Stimulated activated CD4-positive, alpha-beta T cell treated with anti-CD3 and anti-CD28 coated beads, Interleukin-2, amount 100 ng/mL, for 4 hours (primary cell): Measurements from ENCODE around the gene KRT15.
A peak's percentile ranks its signal among the peaks of the same experiment; 100 is the strongest.

Source experiments
- DNase-seq: peaks from one replicate; pipeline ENCODE4 v3.0.0-alpha.2; 2020; ENCODE audit warnings: low read depth

The KRT15 gene

DNA sequence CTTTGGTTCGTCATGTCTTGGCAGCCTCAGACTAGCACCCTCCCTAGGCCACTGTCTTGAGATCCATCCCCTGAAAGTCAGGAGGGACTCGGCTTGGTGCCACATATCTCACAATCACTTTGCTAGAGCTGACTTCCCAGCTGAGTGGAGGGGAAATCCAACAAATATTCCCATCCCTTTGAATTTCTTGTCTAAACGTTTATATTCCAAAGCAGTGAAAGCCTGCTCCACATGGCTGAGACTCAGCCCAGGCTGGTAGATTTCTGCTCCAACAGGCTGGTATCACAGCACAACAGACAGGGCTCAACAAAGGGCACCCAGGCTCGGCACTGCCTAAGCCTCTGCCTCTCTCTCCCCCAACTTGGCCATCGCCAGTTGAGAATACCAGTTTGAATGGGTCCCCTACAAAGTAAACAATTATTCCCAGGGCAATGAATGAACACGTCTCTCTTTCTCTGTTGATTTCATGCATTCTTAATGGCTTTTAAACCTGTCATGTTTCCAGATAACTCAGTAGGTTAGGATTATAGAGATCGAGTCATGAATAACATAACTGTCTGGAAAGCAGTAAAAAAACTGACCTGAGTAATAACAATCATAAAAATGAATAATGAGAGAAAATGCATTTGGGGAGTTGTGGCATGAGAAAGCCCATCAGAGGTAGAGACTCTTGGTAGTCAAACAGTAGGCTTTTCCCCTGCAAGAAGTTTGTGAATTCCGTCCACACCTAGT, 14.3 kb downstream of the KRT15 start:
- DNase-seq, result no peak

DNA sequence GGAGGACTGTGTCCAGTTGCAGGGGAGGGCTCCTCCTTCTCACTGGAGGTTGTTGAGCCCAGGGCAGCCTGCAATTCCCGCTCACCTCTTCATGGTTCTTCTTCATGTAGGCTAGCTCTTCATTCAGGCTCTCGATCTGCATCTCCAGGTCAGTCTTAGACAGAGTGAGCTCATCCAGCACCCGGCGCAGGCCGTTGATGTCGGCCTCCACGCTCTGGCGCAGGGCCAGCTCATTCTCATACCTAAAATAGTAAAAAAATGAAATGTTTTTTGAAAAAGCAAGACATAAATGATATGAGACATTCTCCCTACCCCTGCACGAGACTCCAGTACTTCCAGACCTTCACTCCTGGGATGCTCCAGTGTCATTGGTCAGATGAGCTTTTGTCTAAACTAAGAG, 15.5 kb downstream of the KRT15 start:
- DNase-seq, result no peak

DNA sequence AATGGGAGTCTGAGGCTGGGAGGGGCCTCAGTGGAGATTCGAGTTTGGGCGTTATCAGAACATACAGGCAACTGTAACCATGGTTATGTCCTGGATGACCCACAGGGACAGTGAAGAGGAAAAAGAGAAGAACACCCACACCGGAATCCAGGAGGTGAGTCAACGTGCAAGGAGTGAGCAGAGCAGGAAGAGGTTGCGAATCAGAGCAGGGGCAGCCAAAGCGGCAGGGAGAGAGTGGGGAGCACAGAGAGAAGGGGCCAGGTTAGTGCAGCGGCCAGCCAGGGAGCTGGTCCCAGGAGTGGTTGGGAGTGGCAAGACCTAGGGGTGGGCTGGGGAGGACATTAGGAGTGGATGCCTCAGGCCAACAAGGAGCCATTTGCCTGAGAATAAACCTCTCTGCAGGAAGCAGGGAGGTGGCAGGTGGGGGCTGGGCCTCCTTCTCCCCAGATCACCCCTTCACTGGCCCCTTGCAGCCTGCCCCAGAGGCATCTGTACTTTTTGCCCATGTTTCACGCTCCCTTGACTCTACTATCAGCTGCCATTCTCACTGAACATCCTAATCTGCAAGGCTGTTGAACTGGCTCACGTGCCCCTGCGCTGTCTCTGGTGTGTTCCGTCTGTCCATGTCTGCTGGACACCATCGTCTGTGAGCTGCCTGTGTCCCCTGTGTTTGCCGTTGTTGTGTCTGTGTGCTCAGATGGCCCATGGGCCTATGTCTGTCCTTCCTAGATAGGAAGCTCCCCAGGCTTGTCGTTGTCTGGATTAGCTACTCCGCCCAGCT, 18.4 kb downstream of the KRT15 start:
- DNase-seq, result no peak

DNA sequence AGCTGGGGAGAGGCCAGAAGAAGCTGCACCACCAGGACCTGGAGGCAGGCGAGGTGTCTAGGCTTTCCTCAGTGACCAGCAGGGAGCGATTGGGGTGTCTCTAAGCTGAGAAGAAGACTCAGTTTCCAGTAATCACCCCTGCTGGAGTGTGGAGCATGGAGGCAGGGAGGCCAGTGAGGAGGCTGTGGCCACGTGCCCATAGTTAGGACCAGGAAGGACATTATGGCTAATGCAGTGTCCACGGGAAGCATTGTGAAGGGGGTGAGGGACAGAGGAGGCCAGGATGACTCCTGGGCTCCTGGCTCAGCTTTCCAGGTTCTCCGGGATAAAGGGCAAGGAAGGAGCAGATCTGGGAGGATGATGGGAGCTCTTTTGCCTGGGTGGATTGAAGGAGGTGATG, 19.0 kb downstream of the KRT15 start:
- DNase-seq, result no peak

DNA sequence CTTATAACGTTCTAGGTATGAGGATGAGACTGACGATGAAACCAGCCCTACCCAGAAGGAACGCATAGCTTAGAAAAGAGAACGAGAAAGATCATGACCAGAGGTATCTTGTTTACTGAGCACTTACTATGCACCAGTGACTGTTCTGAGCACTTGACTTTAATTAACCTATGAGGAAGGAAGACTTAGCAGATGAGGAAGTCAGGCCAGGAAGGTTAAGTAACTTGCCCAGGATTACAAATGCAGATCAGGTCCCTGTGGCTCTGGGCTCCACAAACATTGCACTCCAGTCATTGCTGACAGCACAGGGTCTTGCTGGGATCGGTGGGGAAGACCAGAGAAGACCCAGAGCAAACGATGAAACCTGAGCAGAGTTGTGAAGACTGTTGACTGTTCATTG, 20.4 kb downstream of the KRT15 start:
- DNase-seq, result no peak

DNA sequence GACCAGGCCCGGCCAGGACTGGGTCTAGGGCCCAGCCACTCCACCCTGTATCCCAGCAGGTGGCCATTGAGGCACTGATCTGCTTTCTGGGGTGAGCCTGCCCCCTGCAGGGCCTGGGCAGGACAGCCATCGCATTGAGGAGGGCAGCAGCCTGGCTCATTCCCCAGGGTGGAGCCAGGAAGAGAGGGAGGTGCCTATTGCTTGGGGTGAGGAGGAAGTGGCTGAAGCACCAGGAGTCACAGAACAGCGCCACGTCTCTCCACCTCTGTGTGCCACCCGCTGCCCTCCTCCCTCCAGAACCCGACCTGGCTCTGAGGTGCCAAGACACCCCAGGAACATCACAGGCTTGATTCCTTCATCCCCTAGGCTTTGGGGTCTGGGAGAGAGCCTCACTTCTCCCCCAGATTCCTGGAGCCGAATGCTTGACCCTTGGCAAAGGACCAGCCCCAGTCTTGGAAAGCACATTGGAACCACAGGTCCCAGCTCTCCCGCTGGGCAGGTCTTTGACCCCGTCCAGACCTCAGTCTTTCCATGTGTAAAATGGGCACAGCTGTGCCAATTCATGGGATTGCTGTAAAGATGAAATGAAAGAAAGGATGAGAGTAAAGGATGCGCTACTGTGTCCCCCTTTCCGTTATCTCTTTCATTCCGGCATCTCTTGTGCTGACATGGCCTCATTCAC, 21.7 kb downstream of the KRT15 start:
- DNase-seq, result peak; percentile 13

DNA sequence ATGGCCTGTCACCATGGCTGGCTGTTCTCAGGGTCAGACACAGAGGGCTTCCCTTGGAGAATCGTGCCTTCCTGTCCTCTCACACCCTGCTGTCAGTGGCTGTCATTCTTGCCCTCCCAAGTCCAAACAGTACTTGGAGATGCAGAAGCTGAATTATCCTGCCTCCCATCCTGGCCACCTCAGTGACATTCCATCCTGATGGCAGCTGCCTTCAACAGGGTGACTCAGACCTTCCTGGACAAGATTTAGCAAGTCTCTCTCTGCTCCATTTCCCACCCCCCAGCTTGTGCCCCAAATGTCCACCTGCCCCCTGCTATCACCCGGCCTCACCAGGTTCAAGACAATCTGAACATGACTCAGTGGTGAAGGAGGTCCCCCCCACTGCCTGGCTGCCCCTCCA, 24.2 kb downstream of the KRT15 start:
- no peak for DNase-seq

DNA sequence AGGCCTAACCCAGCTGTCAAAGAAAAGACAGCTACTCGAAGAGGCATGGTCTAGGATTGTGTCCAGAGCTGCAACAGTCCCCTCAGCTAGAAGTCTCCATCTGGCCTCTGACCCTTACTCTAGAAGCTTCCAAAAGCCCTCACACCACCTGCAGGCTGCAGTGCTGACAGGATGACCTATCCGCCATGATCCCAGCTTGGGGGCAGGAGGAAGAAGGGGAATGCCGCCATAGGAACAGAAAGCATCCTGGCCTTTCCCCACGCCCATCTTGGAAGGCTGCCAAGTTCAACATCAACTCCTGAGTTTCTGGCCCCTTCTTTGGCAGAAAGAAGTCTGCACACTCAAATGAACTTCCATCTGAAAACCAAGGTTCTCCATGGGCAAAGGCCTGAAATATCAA, 25.9 kb downstream of the KRT15 start:
- no peak for DNase-seq

DNA sequence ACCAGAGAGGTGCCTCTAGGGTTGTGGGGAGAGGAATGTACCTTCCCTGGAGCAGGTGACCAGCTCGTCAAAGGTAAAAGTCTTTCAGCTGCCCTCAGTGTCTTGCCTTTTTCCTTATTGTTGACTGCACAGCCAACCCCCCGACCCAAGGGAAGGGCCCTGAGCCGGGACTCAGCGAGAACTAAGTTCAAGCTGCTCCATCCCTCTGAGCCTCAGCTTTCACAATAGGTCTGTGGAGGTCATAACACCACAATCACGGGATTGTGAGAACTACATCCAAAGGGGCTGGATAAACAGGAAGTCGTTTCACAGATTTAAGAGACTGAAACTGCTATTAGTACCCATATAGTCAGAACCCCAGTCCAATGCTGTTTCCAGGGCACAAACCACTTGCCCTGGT, 26.3 kb downstream of the KRT15 start:
- no peak for DNase-seq

DNA sequence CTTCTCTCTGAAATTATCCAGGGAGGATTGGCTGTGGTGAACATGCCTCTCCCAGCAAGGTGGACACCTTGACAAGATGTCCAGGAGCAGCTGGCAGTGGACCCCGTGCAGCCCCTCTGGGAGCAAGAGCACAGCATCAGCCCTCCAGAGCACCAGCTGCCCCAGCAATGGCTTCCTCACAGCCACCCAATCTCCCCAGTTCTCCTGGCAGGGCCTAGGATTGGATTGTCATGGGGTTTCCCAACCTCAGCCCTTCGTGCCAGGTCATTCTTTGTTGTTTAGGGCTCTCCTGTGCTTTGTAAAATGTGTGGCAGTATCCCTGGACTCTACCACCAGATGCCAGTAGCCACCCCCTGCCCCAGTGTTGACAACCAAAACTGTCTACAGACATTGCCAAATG, 27.2 kb downstream of the KRT15 start:
- no peak for DNase-seq

DNA sequence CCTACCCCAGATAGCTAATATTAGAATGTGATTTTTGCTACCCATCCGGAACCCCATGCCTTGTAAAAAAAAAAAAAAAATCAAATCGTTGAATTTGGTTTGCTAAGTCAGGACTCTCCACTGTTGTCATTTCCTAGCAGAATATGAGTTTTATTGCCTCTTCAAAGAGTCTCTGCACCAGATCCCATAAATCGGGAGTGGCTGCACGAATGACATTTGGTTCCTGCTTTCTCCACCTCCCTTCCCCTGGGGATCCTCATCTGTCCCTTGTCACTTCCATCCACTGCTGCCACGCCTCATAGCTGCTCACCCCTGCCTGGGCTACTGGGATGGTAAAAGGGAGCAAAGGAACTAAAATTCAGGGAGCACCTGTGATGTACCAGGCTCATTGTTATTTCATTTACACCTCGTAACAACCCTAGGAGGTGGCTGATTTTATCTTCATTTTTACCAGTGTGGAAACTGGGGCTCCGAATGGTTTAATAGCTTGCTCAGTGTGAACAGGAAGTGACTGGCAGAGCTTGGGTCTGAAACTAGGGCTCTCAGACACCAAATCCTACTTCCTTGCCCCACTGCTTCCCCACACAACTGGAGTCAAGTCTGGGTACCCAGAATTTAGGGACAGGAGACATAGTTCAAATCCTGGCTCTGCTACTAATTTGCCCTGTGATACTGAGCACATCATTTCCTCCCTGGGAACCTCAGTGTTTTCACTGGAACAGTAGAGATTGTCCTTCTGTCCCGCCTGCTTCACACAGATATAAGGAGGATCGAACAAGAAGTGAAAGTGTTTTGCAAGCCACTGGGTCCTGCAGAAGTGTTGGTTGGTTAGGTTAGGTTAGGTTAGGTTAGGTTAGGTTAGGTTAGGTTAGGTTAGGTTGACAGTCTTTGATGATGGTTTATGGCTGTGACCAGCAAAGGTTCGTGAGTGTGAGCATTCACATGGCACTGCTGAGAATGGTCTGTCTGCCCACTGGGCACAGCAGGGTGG, 28.4 kb downstream of the KRT15 start:
- no peak for DNase-seq

DNA sequence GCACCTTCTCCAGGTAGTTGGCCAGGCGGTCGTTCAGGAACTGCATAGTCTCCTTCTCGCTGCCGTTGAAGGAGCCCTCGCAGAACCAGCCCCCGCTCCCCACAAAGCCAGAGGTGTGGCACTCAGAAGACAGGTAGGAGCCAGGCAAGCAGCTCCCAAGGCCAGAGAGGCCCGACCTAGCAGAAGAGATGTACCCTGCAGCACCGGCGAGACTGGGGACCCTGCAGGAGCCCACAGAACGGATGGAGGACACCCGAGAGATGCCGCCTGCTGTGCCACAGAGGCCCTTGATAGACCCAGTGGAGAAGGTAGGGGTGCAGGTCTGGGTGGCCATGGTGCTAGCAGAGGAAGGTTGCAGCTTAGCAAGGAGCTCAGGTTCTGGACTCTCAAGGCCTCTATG, 29.2 kb downstream of the KRT15 start, which contains the start of gene KRT36:
TSS of gene KRT36 (minus strand) at position 380 of the 400 bp plus-strand sequence. CDS start at position 334, 46 bp downstream.
- no peak for DNase-seq

DNA sequence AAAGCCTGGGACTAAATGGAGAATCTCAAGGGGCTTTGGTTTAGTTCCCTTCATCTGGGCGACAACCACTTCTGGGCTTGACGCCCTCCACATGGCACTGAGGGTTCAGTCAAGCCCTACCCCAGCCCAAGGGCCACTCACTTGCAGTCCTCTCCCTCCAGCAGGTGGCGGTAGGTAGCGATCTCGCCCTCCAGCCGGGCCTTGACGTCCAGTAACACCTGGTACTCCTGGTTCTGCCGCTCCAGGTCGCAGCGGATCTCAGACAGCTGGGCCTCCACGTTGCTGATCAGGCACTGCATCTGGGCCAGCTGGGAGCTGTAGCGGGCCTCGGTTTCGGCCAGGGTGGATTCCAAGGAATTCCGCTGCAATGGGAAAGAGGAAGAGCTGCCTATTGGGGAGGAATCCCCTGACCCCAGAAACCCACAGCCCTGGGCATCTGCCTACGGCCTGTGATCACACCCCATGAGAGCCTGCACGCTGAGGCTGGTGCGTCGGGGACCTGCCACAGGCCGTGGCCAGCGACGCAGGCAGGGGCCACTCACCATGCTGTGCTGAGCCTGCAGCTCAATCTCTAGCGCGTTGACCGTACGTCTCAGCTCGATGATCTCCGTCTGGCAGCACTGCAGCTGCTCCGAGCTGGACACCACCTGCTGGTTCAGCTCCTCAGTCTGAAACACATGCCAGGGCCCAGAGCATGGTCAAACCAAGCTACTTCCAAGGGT, 31.7 kb downstream of the KRT15 start:
- peak; percentile 13 for DNase-seq

DNA sequence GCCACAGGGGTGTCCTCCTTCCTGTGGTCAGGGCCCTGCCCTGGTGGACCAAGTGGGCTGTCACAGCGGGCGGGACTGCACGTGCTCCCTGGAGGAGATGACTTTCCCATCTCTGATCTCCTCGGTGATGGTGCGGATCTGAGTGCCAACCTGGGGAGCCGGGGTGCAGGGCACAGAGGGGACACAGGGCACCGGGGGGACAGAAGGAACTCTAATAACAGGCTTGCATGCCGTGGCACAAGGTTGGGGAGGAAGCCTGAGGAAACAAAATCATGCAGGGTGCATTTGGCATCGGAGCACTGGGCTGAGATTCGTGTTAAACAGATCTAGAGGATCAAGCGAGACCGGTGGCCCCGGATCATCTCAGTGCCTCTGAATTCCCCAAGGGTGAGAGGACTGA, 32.4 kb downstream of the KRT15 start:
- no peak for DNase-seq

DNA sequence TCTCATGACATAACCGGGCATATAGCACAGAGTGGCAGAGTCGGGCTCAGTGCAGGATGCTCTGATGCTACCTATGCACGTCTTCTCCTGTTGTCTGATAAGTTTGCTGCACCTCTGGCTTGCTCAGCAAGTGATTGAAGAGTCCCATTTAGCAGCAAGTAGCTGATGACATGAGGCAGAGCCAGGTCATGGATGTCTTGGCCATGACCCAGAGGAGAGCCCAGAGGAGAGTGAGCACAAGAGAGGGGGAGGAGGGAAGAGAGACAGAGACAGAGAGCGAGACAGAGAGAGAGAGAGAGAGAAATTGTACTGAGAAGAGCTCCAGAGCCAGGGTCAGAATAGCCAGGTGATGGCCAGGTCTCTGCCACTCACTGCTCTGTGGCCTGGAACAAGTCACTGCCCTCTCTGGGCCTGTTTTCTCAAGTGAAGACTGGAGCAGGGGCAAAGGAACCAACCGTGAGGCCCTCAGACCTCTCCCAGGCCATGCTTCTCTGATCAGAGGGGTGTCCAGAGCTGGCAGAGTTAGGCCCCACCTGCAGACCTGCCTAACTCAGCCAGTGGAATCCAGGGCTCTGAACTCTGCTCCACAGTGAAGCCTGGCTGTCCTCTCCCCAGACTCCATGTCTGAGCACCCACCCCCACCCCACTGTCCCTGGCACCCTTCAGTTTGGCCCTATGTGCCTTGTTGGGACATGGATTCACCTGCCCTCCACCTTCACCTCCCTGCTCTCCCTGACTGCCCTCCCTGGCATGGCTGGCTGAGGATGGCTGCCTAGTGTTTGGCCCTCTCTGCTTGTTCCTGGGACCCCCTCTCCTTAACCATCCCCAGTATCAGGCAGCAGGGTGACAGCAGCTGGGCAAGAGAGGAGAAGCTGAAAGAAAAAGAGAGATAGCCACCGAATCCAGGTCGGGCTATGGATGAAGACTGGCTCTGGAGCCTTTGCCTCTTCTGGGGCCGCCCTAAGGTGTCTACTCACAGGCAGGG, 33.5 kb downstream of the KRT15 start:
- DNase-seq, result no peak

DNA sequence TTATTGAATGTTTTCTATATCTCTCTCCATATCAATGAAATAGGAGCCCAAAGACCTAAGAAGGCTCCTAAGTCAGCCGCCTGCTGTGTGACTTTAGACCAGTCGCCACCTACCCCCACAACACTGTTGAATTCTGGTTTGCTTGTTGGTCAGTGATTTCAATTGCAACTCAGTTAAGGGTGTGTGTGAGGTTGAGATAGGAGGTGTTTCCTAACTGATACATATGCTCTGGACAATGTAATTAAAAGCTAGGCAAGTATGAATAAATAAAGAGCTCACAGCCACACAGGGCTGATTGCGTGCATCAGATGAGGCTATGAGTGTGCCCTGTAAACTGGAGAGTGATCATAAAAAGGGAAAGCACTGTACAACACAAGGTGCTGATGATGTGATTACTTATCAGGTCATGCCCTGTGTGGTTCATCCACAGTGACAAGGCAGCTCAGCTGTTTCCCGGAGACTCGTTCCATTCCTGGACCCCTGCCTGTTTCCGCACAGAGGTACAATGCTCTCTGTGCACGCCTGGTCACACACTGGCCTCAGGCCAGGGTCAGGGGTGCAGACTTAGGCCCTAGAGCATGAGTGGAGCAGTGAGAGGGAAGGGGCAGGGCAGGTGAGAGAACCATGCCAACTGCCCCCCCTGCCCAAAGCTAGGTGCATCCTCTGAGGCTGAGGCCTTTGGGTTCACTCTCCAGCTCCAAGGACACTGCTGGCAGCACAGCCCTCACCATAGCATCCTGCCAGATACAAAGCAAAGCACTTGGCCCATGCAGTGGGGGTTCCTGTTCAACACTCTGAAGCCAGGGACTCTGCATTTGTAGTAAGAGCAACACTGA, 34.5 kb downstream of the KRT15 start:
- DNase-seq, result no peak

DNA sequence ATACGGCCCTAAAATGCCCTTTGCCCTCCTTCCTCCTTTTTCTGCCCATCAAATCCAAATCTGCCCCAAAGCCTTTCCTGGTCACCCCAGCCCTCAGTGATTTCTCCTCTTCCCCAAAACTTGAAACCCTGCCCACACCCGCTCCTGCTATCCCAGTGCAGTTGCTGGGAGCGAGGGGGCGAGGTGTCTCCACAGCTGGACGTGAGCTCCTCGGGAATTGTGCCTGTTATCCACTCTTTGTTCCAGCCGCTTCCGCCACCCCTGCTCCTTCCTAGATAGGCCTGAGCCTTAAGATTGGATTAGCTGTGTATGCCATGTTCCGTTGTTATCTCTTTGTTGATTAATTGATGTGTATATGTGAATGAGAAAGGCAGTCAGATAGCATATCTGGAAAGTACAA, 35.2 kb downstream of the KRT15 start:
- no peak for DNase-seq

DNA sequence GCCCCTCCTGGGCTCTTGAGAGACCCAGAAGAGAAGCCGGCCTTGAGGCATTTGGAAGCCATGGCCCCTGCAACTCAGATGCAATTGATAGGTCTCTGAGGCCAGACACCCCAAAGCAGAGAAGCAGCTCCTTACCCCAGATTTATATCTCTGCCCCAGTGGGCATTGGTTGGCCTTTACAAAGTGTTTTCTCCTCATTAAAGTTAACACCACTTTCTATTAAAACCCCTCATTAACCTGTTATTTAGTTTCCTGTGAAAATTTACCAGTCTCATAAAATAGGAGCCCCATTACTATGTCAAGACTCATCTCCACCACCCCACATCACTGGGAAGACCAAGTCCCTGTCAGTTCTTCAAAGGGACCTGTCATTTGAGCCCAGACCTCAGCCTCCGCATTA, 37.7 kb downstream of the KRT15 start, which contains the start of gene KRT35:
TSS of gene KRT35 (minus strand) at position 116 of the 400 bp plus-strand sequence. CDS start at position 62, 54 bp downstream.
- no peak for DNase-seq

DNA sequence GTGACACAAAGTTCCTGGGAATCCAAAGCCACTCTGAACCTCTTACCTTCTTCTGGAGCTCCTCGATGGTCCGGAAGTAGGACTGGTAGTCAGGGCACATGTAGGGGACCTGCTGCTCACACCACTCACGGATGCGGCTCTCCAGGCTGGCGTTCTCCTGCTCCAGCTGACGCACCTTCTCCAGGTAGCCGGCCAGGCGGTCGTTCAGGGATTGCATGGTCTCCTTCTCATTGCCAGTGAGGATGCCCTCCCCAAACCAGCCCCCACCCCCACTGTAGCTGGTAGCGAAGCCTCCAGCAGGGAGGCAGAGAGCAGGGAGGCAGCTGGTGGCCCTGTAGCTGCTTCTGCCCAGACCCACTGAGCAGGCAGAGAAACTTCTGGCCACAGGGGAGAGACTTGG, 38.1 kb downstream of the KRT15 start:
- no peak for DNase-seq
